RWPE1 (cell line): ENCODE results near the gene AFF4.

ENCODE experiments used
- CTCF ChIA-PET: fragments of 350-600 bp; sonication (Branson Sonifier 250); formaldehyde crosslinking; extraction: SDS; loops from one replicate; lab custom pipeline; 2021; lab: Yijun Ruan, JAX
- POLR2A ChIA-PET: fragments of 400-600 bp; formaldehyde crosslinking; extraction: SDS; loops from one replicate; lab custom pipeline; 2020; ENCODE audit warnings: antibody characterized with exemption; ENCODE audit not compliant: low non-redundant PET; lab: Yijun Ruan, JAX
- DNase-seq: peaks from one replicate; pipeline ENCODE4 v3.0.0; 2012; ENCODE audit warnings: low spot score
- H3K27ac ChIP-seq: fragments of 450-650 bp; 2 replicates; pipeline ENCODE4 v1.5.1; 2017
- CTCF ChIP-seq: fragments of 450-650 bp; conservative IDR thresholded peaks from 2 replicates; pipeline ENCODE4 v1.5.1; 2017; ENCODE audit warnings: low read depth, mild to moderate bottlenecking

The AFF4 gene

GRCh38 chr5:132853790-132854189, 109.6 kb downstream of the AFF4 start:
- POLR2A ChIA-PET: interaction anchor here (1.5 kb wide), 1 partner anchor 12 kb away, joined by 5 read pairs; the partner anchor contains the start of genes GDF9 and UQCRQ

GRCh38 chr5:132853323-132853722, 110.1 kb downstream of the AFF4 start:
- no peak for TF ChIP-seq CTCF
- POLR2A ChIA-PET: no interaction called here
- H3K27ac ChIP-seq: no peak overlapping the region
- DNase-seq: no peak
- CTCF ChIA-PET: interaction anchor here (1.6 kb wide), 1 partner anchor 24 kb away, joined by 5 read pairs; no protein-coding TSS in a partner anchor

More at GRCh38 chr5:132853790-132854189, 109.6 kb downstream of the AFF4 start:
- CTCF ChIA-PET: interaction anchor here (0.9 to 1.6 kb wide), 2 partner anchors 10 to 25 kb away, joined by 3 to 5 read pairs; no protein-coding TSS in a partner anchor
- no peak overlapping the region for H3K27ac ChIP-seq
- no peak for TF ChIP-seq CTCF
- DNase-seq: no peak

GRCh38 chr5:132850066-132850465, 113.4 kb downstream of the AFF4 start:
- no peak for DNase-seq
- no peak overlapping the region for H3K27ac ChIP-seq
- no peak for TF ChIP-seq CTCF
- POLR2A ChIA-PET: no interaction called here
- CTCF ChIA-PET: interaction anchor here (0.5 kb wide), 1 partner anchor 67 kb away, joined by 3 read pairs; no protein-coding TSS in a partner anchor

GRCh38 chr5:132849347-132849746, 114.1 kb downstream of the AFF4 start:
- TF ChIP-seq CTCF: no peak
- no peak overlapping the region for H3K27ac ChIP-seq
- ChIA-PET CTCF (no interaction called here), POLR2A (no interaction called here)
- DNase-seq: no peak

- CTCF ChIA-PET: interaction anchor here (0.6 to 0.7 kb wide), 2 partner anchors 21 to 159 kb away, joined by 3 read pairs; no protein-coding TSS in a partner anchor
- no peak for DNase-seq
- POLR2A ChIA-PET: no interaction called here
- no peak for TF ChIP-seq CTCF
- no peak overlapping the region for H3K27ac ChIP-seq
Measured at GRCh38 chr5:132848270-132848669, 115.2 kb downstream of the AFF4 start.

GRCh38 chr5:132841305-132841704, 122.1 kb downstream of the AFF4 start:
- no peak for DNase-seq
- H3K27ac ChIP-seq: peak overlapping the region; percentile 48
- ChIA-PET POLR2A (interaction anchor here (0.7 kb wide), 1 partner anchor 15 kb away, joined by 3 read pairs; no protein-coding TSS in a partner anchor), CTCF (interaction anchor here (0.6 to 1.2 kb wide), 2 partner anchors 21 to 383 kb away, joined by 3 to 4 read pairs; no protein-coding TSS in a partner anchor)
- no peak for TF ChIP-seq CTCF
